Activated T-cell treated with anti-CD3 and anti-CD28 coated beads for 1 hour (primary cell): ENCODE measurements around the gene CADM3.
A peak's percentile ranks its signal among the peaks of the same experiment; 100 is the strongest.

ENCODE experiments used
- DNase-seq: peaks from one replicate; pipeline ENCODE4 v3.0.0-alpha.2; 2020; ENCODE audit warnings: low read depth

CADM3 gene

GRCh38 chr1:159171254-159171687 is at the start of gene CADM3:
TSS of gene CADM3 (plus strand) at chr1:159171615. CDS start at chr1:159171766, 151 bp downstream.
- no peak for DNase-seq

DNA sequence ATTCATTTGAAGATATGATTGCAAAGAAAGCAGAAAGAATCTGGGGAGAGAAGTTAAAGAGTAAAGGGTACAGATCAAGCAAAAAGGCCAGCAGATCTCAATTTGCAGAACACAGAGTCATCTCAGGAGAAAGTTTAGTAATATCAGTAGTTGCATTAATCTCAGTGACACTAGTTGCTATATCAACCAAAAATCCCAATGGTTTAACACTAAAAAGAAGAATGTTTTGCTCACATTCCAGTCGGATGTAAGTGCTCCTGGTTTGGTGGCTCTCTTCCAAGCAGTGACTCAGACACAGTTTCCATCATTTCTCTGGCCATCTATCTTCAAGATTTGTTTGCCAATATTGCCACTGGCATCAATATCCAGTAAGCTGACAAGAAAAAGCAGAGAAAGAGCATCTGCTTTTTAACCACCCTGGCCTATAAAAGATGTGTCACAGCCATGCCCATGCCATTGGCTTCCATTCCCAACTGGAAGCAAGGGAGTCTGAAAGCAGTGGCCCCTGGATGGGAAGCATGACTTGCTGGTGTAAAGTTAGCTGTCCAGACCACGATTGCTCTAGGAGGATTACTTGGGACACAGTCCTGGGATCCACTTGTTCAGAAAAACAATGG is 49.3 kb upstream of the CADM3 start:
- DNase-seq = no peak

- no peak for DNase-seq
These were observed 47.8 kb upstream of the CADM3 start for GRCh38 chr1:159123587-159123986.

GRCh38 chr1:159132271-159132881 is 39.0 kb upstream of the CADM3 start:
- DNase-seq = peak; percentile 71

- no peak for DNase-seq
These were observed 30.9 kb upstream of the CADM3 start for GRCh38 chr1:159140474-159140873.

DNA sequence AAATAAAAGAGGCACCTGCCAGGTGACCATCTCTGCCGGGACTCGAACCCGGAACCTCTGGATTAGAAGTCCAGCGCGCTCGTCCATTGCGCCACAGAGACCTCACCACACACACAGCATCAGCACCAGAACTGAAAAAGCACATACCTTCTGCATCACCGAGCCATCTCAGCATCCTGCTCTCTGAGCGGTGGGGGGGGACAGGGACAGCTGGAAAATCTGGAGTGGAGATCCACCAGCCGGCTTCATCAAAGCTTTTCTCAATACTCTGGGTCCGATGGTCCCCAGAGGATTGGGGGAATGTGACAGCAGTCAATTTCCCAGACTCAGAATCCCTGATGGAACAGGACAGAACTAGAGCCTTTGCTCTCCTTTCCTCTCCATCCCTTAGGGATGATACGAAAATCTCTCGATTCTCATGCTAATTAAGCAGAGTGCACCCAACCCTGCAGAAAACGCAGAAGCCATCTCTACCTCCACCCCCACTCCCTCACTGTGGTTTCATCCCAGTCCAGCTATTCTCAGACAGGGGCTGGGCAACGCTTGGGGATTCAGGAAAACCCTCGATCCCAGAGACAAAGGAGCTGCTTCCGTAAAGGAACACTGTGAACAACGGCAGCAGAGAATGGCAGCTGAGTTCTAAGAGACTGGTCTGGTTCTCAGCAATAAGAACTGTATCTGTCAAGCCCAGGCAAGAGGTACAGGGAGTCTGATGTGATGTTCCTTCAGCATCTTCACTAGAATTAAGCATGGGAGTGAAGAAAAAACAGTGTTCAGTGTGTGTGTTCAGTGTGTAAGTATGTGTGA is 29.6 kb upstream of the CADM3 start:
- no peak for DNase-seq

- no peak for DNase-seq
These were observed 29.1 kb upstream of the CADM3 start for GRCh38 chr1:159142391-159142663.

- no peak for DNase-seq
These were observed 28.5 kb upstream of the CADM3 start for GRCh38 chr1:159142726-159143510.

DNA sequence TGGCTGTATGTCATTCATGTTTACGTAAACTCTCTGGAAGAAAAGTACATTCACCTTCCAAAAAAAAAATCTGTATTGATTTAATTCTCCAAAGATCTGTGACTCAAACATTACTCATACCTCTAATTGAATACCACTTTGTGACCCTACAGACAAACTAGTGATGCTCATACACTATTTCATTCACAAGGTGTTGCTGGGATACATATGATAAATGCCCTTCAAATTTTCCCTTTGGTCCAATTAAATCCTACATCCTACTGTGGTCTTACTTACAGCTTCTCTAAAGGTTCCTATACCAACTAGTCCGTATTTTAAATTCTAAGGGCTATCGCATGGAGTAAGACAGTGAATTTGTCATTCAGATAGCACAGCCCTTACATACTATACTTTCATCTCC is 26.8 kb upstream of the CADM3 start:
- DNase-seq = no peak

DNA sequence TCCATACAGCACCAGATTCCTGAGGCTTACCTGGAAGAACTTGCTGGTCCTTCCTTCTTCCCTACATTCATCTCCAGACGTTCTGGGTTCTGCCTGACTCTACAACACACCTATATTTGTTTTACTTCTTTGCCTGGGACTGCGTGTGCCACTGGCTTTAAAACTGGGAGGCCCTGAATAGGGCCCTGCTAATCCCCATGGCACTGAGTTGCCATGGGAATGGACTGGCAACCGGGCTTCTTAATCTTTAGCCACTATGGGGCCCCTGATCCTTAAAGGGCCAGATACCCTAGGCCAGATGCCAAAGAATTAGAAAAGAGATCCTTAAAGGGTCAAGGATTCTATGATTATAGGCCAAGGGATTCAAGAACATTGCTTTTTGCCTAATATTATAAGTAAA is 24.4 kb upstream of the CADM3 start:
- no peak for DNase-seq

DNA sequence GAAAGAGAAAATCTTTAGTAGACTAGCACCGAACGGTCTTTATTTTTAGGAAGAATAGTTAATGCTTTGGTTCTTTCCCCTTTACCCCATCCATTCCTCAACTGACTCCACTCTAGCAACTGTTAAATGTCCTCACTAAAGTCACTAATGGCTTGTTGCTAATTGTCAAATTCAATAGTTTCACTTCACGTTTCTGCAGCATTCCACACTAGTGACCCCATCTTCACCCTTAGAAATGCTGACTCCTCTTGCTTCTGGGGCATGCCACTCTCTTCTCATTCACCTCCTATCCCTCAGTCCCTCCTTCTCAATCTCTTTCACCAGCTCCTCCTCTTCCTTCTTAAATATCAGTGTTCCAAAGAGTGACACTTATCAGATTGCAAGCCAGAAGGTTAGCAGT is 19.4 kb upstream of the CADM3 start:
- DNase-seq = no peak

DNA sequence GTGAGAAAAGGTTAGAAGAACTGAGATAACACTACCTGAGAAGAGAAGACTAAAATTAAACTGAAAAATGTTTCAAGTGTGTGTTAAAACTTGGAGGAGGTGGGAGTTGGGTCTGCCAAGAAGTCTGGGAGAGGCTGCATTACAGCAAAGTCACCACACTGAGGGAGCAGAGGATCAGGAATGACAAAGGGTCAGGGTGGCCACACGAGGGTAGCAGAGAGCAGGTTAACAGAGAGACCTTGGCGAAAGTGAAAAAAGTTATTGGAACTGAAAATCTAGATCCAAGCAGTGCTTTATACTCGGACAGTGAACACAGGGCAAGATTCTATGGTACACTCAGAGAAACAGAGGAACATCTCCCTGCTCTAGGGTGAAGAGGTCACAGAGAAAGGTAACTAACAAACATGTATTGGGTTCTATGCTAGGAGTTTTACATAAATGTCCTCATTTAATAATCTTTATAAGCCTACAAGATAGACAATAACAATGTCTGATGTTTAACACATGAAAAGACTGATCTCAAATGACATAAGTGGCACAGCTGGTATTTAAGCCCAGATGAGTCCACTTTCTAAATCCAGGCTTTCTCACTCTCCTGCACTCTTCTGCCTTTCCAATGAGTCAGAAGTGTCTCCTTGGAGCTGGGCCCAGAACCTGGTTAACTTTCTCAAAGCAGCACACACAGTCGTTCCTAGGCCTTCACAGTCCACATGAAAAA is 10.3 kb upstream of the CADM3 start:
- peak; percentile 48 for DNase-seq

GRCh38 chr1:159161719-159162026 is 9.7 kb upstream of the CADM3 start:
- no peak for DNase-seq

DNA sequence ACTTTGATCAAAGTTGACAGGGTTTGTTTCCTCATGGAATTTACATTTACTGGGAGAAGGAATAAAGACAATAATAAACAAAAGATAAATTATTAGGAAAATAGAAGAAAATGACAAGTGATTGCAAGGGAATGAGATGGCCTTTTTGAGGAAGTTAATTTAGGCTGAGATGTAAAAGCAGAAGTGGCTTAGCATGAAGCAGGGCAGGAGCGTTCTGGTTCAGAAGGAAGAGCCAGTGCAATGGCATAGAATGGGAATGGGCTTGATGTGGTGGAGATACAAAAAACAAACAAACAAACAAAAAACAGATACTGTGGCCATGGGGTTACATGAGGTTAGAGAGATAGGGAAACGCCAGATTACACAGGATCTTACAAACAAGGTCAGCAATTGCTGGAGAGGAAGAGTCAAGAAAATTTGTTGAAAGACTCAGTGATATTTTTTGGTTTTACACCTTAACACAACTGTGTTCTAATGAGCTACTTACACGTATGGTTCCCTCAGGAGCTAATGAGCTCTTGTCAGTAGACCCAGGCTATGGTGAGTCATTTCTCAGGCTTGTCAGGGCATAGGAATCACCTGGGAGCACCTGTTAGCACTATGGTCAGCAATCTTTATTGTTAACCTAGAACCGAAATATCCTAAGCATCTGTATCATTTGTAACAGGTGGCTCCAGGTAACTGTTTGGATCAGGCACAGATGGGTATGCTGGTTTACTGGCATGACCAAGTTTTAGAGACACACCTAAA is 8.7 kb upstream of the CADM3 start:
- no peak for DNase-seq

GRCh38 chr1:159163614-159164228 is 7.7 kb upstream of the CADM3 start:
- DNase-seq = no peak

- DNase-seq = no peak
These were observed 3.4 kb upstream of the CADM3 start for GRCh38 chr1:159168043-159168442.

- DNase-seq = no peak
These were observed 776 bp upstream of the CADM3 start for GRCh38 chr1:159170639-159171038.

DNA sequence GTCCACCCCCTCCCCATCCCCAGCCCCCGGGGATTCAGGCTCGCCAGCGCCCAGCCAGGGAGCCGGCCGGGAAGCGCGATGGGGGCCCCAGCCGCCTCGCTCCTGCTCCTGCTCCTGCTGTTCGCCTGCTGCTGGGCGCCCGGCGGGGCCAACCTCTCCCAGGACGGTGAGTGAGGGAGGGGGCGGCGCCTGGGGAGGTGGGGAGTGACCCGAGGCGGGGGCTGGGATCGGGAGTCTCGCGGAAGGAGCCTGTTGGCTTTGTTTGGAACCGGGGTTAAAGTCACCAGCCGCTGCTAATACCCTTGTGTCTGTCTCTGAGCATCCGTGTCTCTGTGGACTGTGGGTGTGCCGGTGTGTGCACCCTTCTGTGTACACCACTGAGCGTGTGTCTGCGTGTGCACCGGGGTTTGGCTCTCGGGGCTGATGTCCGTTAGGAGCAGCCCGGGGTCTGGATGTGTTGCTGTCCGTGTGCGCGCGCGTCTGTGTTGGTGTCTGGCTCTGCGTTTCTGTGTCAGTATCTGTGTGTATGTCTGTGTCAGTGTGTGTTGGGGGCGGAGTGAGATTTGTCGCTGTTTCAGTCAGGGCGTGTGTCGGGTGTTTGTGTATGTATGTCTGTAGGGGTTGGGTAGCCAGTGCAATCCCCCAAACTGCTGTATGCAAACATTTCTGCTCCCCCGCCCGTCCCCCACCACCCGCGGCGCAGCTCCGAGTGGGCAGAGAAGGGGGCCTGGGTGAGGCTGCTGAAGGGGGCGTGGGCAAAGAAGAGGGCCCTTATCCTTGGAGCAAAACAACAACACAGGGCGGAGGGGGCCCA is 480 bp downstream of the CADM3 start:
- DNase-seq = no peak

DNA sequence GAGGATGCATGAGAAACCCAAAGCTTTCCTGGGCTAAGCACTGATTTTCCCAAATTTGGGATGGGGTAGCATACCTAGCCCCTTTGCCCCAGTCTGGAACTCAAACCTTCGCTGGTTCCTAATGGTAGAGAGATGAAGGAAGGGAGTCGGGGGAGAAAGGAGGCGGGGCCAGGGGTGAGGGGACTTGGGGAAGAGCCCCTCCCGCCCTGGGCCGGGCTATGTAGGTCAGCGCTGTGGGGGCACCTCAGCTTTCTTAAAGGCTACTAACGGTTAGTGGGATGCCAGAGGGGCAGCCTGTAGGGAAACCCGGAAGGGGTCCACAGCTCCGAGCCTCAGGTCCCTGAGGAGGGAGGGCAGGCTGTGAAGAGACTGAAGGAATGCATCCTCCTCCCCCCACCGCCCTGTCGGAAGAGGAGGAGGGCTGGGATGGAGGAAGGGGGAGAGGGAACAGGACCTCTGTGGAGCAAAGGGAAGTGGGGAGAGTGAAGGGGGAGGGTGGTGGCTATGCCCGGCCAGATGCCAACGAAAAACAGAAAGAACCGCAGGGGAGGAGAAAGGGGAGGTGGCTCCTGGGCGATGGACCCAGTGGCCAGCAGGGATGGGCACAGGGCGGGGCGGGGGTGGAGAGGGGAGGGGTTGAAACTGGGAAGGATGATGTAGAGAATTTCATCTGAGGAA is 1.3 kb downstream of the CADM3 start:
- no peak for DNase-seq

- DNase-seq = no peak
These were observed 1.9 kb downstream of the CADM3 start for GRCh38 chr1:159173320-159173719.
